Fibroblast of skin of left quadriceps (primary cell): Measurements from ENCODE around the gene ZNF562.
A peak's percentile ranks its signal among the peaks of the same experiment; 100 is the strongest.
"Not testable (repeated sequence)": the region's sequence is repeated elsewhere in the genome, so short reads cannot be mapped to it uniquely, and the experiment has no call there.

Source experiments
- DNase-seq, 2 experiments: peaks; one replicate each; pipeline ENCODE4 v3.0.0-alpha.2; 2013; ENCODE audit warnings: low read depth in 2 of 2

ZNF562 gene

GRCh38 chr19:9674663-9675357 lies at the start of gene ZNF562:
Gene ZNF562, minus strand, starts transcription at chr19:9675100. Its CDS starts 14,356 bp downstream, at chr19:9660744.
- DNase-seq = peak; percentile 64 to 67

DNA sequence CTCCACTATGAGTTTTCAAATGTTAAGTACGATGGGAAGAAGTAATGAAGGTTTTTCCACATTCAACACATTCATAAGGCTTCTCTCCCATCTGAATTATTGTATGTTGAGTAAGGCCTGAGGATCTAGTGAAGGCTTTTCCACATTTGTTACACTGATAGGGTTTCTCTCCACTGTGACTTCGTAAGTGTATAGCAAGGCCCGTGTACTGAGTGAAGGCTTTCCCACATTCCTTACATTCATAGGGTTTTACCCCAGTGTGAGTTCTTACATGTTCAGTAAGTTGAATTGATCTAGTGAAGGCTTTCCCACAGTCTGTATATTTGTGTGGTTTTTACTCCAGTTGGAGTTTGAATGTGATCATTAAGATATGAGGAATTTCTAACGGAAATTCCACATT lies 49.3 kb upstream of the ZNF562 start:
- DNase-seq = no peak

- DNase-seq = no peak
These were observed 47.0 kb upstream of the ZNF562 start for GRCh38 chr19:9721861-9722260.

DNA sequence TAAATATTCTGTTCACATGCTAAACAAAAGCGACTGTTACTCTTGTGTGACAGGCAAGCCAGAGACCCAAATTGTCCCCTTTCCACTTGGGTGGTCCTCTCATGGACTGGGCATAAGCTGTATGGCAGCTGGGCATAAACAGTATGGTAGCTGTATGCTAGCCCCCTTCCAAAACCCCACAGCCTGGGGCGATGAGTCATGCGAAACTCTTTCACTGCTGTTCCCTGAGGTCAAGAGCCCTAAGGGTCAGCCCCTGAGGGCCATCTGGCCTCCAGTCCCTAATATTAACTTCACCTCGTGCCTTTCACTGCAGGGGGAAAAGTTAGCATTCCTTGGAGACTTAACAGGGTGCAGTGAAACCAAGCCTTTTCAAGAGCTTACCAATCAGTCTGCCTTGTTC lies 45.6 kb upstream of the ZNF562 start:
- no peak for DNase-seq

GRCh38 chr19:9711815-9712214 lies 36.9 kb upstream of the ZNF562 start:
- DNase-seq = no peak

DNA sequence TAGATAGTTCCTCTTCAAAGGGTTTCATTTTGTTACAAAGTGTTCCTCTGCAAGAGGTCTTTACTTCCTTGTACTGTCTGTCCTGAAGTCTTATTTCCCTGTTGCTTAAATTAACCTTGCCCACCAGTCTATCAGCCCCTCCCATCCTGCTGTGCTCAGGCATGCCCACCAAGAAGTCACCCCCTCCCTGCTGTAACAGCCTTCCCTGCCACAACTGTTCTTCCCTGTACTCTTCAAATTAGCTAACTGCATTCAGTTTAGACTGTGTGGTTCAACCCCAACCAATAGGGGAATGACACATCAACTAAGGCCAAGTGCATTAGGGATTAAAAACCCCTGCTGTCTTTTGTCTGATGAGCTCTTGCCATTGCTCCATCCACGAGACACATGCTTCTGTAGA lies 34.4 kb upstream of the ZNF562 start:
- no peak for DNase-seq

DNA sequence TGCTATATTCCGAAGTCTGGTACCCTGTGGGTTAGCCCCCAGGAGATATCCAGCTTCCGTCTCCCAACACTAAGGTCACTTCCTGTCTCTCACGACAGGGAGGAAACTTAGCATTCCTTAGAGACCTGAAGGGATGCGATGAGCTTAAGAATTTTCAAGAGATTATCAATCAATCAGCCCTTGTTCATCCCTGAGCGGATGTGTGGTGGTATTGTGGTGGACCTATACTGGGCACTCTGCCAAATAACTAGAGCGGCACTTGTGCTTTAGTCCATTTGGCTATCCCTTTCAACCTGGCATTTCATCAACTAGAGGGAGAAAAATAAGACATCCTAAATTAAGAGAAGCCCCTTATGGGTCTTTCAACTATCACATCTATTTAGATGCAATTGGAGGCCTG lies 30.9 kb upstream of the ZNF562 start:
- DNase-seq = no peak

GRCh38 chr19:9702186-9702585 lies 27.3 kb upstream of the ZNF562 start:
- no peak for DNase-seq

DNA sequence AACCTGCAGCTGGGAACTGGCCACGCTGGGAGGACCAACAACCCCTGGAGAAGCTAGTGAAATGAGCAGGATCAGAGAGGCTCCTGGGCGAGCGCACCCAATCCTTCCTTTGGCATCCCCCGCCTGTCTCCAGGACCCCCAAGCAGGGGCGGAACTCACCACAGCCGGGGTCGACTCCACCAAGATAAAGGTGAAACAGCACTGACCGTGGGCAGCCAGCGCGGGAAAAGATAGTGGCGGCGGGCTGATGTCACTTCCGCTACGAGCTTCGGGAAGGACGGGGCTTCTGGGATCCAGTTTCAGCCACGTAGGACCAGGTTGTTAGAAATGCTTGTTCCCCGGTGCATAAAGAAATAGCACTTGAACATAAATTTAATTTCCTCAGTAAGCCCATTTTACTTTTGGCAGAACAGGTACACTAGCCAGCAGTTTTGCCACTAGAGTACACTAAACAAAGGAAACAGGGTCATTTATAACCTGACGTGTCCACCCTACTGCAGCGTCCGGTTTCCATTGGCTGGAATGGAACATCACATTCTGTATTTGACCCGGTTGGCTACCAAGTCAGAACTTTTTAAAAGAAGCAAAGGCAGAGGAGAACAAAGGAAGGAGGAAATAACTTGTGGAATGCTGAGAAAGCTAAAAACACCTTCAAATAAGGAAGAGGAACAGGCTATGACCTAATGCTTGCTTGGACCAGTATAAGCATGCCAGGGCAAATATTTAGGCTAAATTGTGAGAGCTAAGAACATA lies 25.5 kb upstream of the ZNF562 start:
- no peak for DNase-seq

GRCh38 chr19:9690301-9690700 lies 15.4 kb upstream of the ZNF562 start:
- not testable (repeated sequence) for DNase-seq

DNA sequence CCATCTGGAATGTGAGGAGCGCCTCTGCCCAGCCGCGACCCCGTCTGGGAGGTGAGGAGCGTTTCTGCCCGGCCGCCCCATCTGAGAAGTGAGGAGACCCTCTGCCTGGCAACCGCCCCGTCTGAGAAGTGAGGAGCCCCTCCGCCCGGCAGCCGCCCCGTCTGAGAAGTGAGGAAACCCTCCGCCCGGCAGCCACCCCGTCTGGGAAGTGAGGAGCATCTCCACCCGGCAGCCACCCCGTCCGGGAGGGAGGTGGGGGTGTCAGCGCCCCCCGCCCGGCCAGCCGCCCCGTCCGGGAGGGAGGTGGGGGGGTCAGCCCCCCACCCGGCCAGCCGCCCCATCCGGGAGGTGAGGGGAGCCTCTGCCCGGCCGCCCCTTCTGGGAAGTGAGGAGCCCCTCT lies 5.1 kb upstream of the ZNF562 start:
- DNase-seq = not testable (repeated sequence)

DNA sequence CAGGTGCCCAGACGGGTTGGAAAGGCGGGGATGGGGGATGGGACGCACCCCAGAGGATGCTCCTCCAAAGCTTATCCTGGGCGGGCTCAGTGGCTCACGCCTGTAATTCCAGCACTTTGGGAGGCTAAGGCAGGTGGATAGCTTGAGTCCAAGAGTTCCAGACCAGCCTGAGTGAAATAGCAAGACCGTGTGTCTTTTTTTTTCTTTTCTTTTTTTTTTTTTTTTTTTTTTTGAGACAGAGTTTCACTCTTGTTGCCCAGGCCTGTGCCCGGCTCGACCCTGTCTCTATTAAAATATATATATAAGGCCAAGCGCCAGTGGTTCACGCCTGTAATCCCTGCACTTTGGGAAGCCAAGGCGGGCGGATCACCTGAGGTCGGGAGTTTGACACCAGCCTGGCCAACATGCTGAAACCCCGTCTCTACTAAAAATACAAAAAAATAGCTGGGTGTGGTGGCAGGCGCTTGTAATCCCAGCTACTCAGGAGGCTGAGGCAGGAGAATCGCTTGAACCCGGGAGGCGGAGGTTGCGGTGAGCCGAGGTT lies 530 bp upstream of the ZNF562 start:
- DNase-seq = not testable (repeated sequence)

GRCh38 chr19:9673912-9674662 lies 813 bp downstream of the ZNF562 start:
- DNase-seq = no peak

GRCh38 chr19:9672893-9673292 lies 2.0 kb downstream of the ZNF562 start:
- DNase-seq = no peak

DNA sequence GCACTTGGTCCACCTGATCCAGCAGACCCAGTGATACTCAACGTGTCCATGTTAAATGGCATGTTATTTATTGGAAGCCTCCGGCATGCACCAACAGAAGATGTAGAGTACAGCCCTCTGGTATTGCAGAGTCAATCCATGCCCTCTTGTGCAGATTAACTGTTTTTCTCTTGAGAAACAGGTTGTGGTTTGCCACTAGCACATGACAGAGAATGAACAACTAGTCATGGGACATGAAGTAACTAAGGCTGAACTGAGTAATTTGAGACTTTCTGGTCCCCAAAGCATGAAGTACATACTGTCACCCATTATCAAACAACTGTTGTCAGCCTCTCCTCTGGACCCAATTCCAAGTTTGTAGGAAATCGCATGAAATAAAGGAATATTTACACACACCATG lies 3.2 kb downstream of the ZNF562 start:
- no peak for DNase-seq

DNA sequence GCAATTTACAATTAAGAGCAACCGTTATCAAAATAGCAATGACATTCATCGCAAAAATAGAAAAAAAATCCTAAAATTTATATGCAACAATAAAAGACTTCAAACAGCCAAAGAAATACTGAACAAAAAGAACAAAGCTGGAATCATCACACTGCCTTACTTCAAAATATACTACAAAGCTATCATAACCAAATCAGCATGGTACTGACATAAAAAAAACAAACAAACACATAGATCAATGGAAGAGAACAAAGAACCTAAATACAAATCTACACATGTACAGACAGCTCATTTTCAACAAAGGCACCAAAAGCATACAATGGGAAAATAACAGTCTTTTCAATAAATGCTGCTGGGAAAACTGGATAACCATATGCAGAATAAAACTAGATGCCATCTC lies 6.4 kb downstream of the ZNF562 start:
- no peak for DNase-seq

GRCh38 chr19:9667898-9668297 lies 7.0 kb downstream of the ZNF562 start:
- no peak for DNase-seq

DNA sequence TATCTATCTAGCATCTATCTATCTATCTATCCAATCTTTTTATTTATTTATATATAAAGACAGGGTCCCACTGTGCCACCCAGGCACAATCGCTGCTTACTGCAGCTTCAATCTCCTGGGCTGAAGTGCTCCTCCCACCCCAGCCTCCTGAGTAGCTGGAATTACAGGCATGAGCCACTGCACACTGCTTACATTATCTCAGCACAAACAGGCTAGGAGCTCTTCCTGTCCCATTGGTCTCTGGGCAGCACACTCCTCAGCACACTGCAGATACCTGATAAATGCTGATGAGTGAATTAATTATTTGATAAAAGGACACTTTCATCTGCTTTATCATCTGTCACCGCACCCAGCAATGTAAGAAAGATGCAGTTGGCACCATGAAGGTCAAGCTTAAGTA lies 16.1 kb downstream of the ZNF562 start:
- no peak for DNase-seq

DNA sequence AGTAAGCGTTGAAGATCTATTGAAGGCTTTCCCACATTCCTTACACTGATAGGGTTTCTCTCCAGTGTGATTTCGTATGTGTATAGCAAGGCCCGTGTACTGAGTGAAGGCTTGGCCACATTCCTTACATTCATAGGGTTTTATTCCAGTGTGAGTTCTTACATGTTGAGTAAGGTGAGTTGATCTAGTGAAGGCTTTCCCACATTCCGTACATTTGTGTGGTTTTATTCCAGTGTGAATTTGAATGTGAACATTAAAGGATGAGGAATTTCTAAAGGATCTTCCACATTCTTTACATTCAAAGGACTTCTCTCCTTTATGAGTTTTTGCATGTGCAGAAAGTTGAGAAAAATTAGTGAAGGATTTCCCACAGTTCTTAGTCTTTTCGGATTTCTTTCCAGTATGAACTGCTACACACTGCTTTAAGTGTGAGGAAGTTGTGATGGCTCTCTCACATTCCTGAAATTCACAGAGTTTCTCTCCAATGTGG lies 21.8 kb downstream of the ZNF562 start:
- DNase-seq = not testable (repeated sequence)

DNA sequence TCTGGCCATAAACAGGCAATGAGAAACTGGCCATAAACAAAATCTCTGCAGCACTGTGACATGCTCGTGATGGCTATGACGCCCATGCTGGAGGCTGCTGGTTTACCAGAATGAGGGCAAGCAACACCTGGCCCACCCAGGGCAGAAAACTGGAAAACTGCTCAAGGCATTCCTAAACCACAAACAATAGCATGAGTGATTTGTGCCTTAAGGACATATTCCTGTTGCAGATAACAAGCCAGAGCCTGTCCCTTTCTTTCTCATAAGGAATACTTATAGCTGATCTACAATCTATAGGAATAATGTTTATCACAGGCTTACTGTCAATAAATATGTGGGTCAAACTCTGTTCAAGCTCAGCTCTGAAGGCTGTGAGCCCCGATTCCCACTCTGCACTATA lies 23.4 kb downstream of the ZNF562 start:
- DNase-seq = not testable (repeated sequence)

GRCh38 chr19:9650345-9650744 lies 24.6 kb downstream of the ZNF562 start:
- DNase-seq = no peak

DNA sequence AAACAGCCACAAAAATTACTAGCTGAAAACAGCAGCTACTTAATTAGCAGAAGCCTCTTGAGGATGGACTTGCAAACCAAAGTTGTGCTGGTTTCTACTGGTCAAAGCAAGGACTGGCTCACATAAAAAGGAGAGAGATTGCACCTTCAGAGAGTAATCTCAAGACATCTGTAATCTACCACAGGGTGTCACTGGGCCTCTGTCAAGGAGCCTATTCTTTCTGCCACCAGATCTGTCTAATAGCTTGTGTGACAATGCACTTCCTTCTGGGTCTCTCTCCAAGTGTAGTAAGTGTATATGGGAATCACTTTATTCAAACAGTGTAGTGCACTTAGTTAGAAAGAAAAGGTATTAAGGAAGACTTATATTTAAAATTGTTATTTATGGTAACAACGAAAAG lies 29.4 kb downstream of the ZNF562 start:
- DNase-seq = no peak
